PC-9 (cell line): Measurements from ENCODE around the gene CCDC194.

Experiments used
- EZH2 ChIP-seq: fragments of 200-600 bp; sonication (generic); IDR thresholded peaks from 2 replicates; pipeline ENCODE4 v1.8.0; 2017; ENCODE audit warnings: antibody characterized with exemption, low read depth
- TF ChIP-seq, protein P1 (sequence below): fragments of 200-600 bp; sonication (generic); conservative IDR thresholded peaks from 2 replicates; pipeline ENCODE4 v1.6.1; 2017; ENCODE audit warnings: mixed run types, antibody characterized with exemption, mild to moderate bottlenecking, moderate library complexity

DNA sequence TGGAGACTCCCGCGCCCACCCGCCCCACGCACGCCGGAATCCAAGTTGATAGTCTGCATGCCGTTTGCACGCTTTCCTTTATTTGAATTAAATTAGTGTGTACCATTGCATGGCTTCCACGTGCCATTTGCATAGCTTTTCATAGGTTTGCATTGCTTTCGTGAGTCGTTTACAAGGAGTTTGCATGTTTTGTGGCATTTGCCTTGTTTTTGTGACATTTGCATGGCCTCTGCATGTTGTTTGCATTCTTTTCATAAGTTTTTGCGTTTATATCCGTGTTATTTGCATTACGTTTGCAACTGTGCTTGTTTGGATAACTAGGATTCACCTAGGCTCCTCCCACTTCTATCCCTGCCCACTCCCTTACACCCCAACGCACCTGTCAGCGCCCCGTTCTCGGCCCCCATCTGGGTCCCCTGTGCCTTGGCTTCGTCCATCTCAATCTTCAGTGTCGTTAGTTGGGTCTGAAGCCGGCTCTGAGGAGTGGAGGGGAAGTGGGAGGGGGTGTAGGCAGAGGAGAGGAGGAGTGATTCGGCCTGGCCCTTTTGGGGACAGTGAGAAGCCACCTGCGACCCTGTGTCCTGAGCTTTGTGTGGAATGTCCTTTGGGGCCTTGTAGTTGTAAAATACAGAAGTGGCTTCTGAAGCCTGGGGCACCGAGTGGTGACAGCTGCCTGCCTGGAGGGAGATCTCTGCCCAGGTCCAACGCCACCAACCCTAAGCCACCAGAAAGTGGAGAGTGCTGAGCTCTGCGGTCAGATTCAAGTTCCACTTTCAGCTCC, 2.4 kb downstream of the CCDC194 start:
- TF ChIP-seq, protein P1, sequence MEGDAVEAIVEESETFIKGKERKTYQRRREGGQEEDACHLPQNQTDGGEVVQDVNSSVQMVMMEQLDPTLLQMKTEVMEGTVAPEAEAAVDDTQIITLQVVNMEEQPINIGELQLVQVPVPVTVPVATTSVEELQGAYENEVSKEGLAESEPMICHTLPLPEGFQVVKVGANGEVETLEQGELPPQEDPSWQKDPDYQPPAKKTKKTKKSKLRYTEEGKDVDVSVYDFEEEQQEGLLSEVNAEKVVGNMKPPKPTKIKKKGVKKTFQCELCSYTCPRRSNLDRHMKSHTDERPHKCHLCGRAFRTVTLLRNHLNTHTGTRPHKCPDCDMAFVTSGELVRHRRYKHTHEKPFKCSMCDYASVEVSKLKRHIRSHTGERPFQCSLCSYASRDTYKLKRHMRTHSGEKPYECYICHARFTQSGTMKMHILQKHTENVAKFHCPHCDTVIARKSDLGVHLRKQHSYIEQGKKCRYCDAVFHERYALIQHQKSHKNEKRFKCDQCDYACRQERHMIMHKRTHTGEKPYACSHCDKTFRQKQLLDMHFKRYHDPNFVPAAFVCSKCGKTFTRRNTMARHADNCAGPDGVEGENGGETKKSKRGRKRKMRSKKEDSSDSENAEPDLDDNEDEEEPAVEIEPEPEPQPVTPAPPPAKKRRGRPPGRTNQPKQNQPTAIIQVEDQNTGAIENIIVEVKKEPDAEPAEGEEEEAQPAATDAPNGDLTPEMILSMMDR, result no peak; the same call in none of the 2 replicates
- TF ChIP-seq EZH2, result no peak
